HepG2 (cell line): ENCODE measurements around the gene HIVEP2.

Experiments used
- ATF7 ChIP-seq, 2 experiments: fragments of 450-650 bp in 1 of 2; sonication (generic) in 1 of 2; formaldehyde crosslinking in 1 of 2; IDR thresholded peaks; 2 replicates each; pipeline versions ENCODE4 v1.4.0 to v1.6.1; 2016 to 2020; ENCODE audit warnings: antibody characterized with exemption in 1 of 2, mild to moderate bottlenecking in 1 of 2, missing genetic modification reagents in 1 of 2
- CTCF ChIP-seq: sonication (generic); formaldehyde crosslinking; IDR thresholded peaks from 2 replicates; pipeline ENCODE4 v1.5.0; 2020; ENCODE audit warnings: mild to moderate bottlenecking, missing genetic modification reagents, moderate library complexity
- FOXK2 ChIP-seq: fragments of 450-650 bp; IDR thresholded peaks from 2 replicates; pipeline ENCODE4 v1.6.1; 2016
- KDM1A ChIP-seq: IDR thresholded peaks from 2 replicates; pipeline ENCODE4 v1.6.1; 2016; ENCODE audit warnings: missing compliant biosample characterization
- LCORL ChIP-seq, 2 experiments: fragments of 450-650 bp in 1 of 2; sonication (generic) in 1 of 2; formaldehyde crosslinking in 1 of 2; IDR thresholded peaks; 2 replicates each; pipeline versions ENCODE4 v1.5.0 to v1.6.1; 2017 to 2020; ENCODE audit warnings: antibody characterized with exemption in 1 of 2, missing genetic modification reagents in 1 of 2
- PATZ1 ChIP-seq: sonication (generic); formaldehyde crosslinking; IDR thresholded peaks from 2 replicates; pipeline ENCODE4 v1.4.0; 2020; ENCODE audit warnings: missing genetic modification reagents
- POLR2A ChIP-seq, 2 experiments: IDR thresholded peaks; 2 replicates each; pipeline ENCODE4 v1.6.1; 2011; ENCODE audit warnings: low read depth in 2 of 2, low read length in 2 of 2, mild to moderate bottlenecking in 1 of 2, moderate library complexity in 1 of 2; ENCODE audit not compliant: insufficient read depth in 1 of 2
- RELA ChIP-seq: sonication (generic); formaldehyde crosslinking; IDR thresholded peaks from 2 replicates; pipeline ENCODE4 v1.4.0; 2020; ENCODE audit warnings: missing genetic modification reagents
- SATB2 ChIP-seq: sonication (generic); formaldehyde crosslinking; IDR thresholded peaks from 2 replicates; pipeline ENCODE4 v1.5.0; 2020; ENCODE audit warnings: missing genetic modification reagents
- SIN3A ChIP-seq: IDR thresholded peaks from 2 replicates; pipeline ENCODE4 v1.6.1; 2011; ENCODE audit warnings: low read depth, mild to moderate bottlenecking, control low read depth, low read length, borderline replicate concordance
- SMC3 ChIP-seq: IDR thresholded peaks from 2 replicates; pipeline ENCODE4 v1.6.1; 2011; ENCODE audit warnings: low read length, improper control_type of control experiment
- TBL1XR1 ChIP-seq: fragments of 150-350 bp; IDR thresholded peaks from 2 replicates; pipeline ENCODE4 v1.6.1; 2014; ENCODE audit warnings: borderline replicate concordance, low read length; ENCODE audit not compliant: partially characterized antibody
- ZNF121 ChIP-seq: sonication (generic); formaldehyde crosslinking; IDR thresholded peaks from 2 replicates; pipeline ENCODE4 v1.5.0; 2020; ENCODE audit warnings: mild to moderate bottlenecking, missing genetic modification reagents
- ZNF709 ChIP-seq: sonication (generic); formaldehyde crosslinking; IDR thresholded peaks from 2 replicates; pipeline ENCODE4 v1.5.0; 2020; ENCODE audit warnings: mild to moderate bottlenecking, missing genetic modification reagents

- TF ChIP-seq ATF7 (IDR thresholded peaks at IDR 0.05) = no peak
- TF ChIP-seq ATF7 (CRISPR knock-in tag; IDR thresholded peaks at IDR 0.05) = no peak
- TF ChIP-seq PATZ1 (CRISPR knock-in tag) = no peak
- no peak for TF ChIP-seq ZNF121
- TF ChIP-seq ZNF709 (CRISPR knock-in tag) = no peak
- TF ChIP-seq LCORL (IDR thresholded peaks at IDR 0.05) = no peak
- no peak for TF ChIP-seq LCORL (CRISPR knock-in tag; IDR thresholded peaks at IDR 0.05)
- no peak for TF ChIP-seq FOXK2
- no peak for TF ChIP-seq CTCF (CRISPR knock-in tag)
- no peak for TF ChIP-seq SMC3
- no peak for TF ChIP-seq TBL1XR1
- no peak for TF ChIP-seq RELA (CRISPR knock-in tag)
- TF ChIP-seq POLR2A (IDR thresholded peaks at IDR 0.05; ENCODE audit: insufficient read depth in 1 of 2, low read depth in 2 of 2, low read length in 2 of 2) = no peak
- no peak for TF ChIP-seq SIN3A
- no peak for TF ChIP-seq KDM1A (CRISPR knock-in tag)
- TF ChIP-seq SATB2 (CRISPR knock-in tag) = no peak
Measured at GRCh38 chr6:142773324-142773723, 171.7 kb downstream of the HIVEP2 start.
